HCT116 (cell line): ENCODE results near the gene MYCBP. TPM values are rescaled to one million over a fixed set of nuclear protein-coding genes. Genes with fewer than 3 reads are reported as not detected.
A peak's percentile ranks its signal among the peaks of the same experiment; 100 is the strongest.

Experiments used
- ATAC-seq: fragments of 200-7000 bp; cut with Tn5 transposase; 2 replicates; pipeline ENCODE4 v1.9.1; 2020; ENCODE audit warnings: mild to moderate bottlenecking, moderate library complexity
- BruUV-seq: library from RNA; stranded (reverse); fragments of 400-500 nt; replicated peaks from 2 replicates; lab custom pipeline; 2021; lab: Mats Ljungman, UMichigan
- CTCF ChIA-PET: fragments of 300-600 bp; sonication (Branson Sonifier 250); formaldehyde crosslinking; loops from one replicate; lab custom pipeline; 2021; ENCODE audit warnings: antibody characterized with exemption; lab: Charles Lee
- POLR2A ChIA-PET: fragments of 300-600, 350-600 bp; sonication (Branson Sonifier 250); formaldehyde crosslinking; loops from one replicate; lab custom pipeline; 2021; ENCODE audit warnings: antibody characterized with exemption; lab: Charles Lee
- RAD21 ChIA-PET, 2 experiments: fragments of 300-600 bp; sonication (Branson Sonifier 250); formaldehyde crosslinking; loops; one replicate each; lab custom pipeline; 2023; ENCODE audit warnings: low total read pairs in 2 of 2; ENCODE audit not compliant: uncharacterized antibody in 2 of 2, unreplicated experiment in 2 of 2, low non-redundant PET in 1 of 2; lab: Charles Lee
- DNase-seq: peaks from one replicate; pipeline ENCODE4 v3.0.0-alpha.2; 2010; ENCODE audit warnings: low read depth, low spot score
- H2AFZ ChIP-seq: fragments of 200-600 bp; shearing (Covaris generic), sonication (generic); 2 replicates; pipeline ENCODE4 v1.6.1; 2017; ENCODE audit warnings: low read depth, mixed run types, mixed read lengths, antibody characterized with exemption, low read length; ENCODE audit not compliant: poor library complexity, severe bottlenecking
- H3K27ac ChIP-seq: 2 replicates; pipeline ENCODE4 v1.5.1; 2012; ENCODE audit warnings: low read depth, low read length
- H3K27me3 ChIP-seq: fragments of 200-600 bp; sonication (generic); 2 replicates; pipeline ENCODE4 v1.6.1; 2016; ENCODE audit warnings: mixed run types, low read length, mixed read lengths; ENCODE audit not compliant: insufficient read depth
- H3K36me3 ChIP-seq, 2 experiments: fragments of 200-500 bp in 1 of 2; fragments of 200-600 bp in 1 of 2; sonication (Bioruptor generic) in 1 of 2; sonication (generic) in 1 of 2; 2 replicates each; pipeline versions ENCODE4 v1.5.1 to v1.6.1; 2014 to 2016; ENCODE audit warnings: low read length in 2 of 2, inconsistent platforms in 1 of 2, mixed read lengths in 1 of 2, mixed run types in 1 of 2; ENCODE audit not compliant: insufficient read depth in 2 of 2, control insufficient read depth in 1 of 2
- H3K4me1 ChIP-seq, 2 experiments: fragments of 200-600 bp in 1 of 2; sonication (generic) in 1 of 2; 2 replicates each; pipeline versions ENCODE4 v1.5.1 to v1.6.1; 2012 to 2017; ENCODE audit warnings: low read length in 2 of 2, inconsistent platforms in 1 of 2, mild to moderate bottlenecking in 1 of 2, mixed read lengths in 1 of 2, mixed run types in 1 of 2, moderate library complexity in 1 of 2; ENCODE audit not compliant: insufficient read depth in 2 of 2, control insufficient read depth in 1 of 2
- H3K4me2 ChIP-seq: fragments of 200-600 bp; sonication (generic); 2 replicates; pipeline ENCODE4 v1.6.1; 2017; ENCODE audit warnings: mixed run types, low read length, mixed read lengths
- H3K4me3 ChIP-seq, 2 experiments: fragments of 200-600 bp in 1 of 2; sonication (generic) in 1 of 2; replicated peaks in 1 of 2; 2 replicates each; pipeline ENCODE4 v1.5.1; 2011 to 2016; ENCODE audit warnings: low read length in 2 of 2, control low read depth in 1 of 2, low read depth in 1 of 2, mild to moderate bottlenecking in 1 of 2, mixed read lengths in 1 of 2, mixed run types in 1 of 2
- H3K79me2 ChIP-seq: fragments of 200-600 bp; sonication (generic); 2 replicates; pipeline ENCODE4 v1.6.1; 2017; ENCODE audit warnings: mild to moderate bottlenecking, mixed run types, low read length, moderate library complexity, mixed read lengths; ENCODE audit not compliant: insufficient read depth
- H3K9ac ChIP-seq: fragments of 200-600 bp; sonication (generic); 2 replicates; pipeline ENCODE4 v1.6.1; 2016; ENCODE audit warnings: low read length, mixed read lengths
- H3K9me2 ChIP-seq: fragments of 200-600 bp; sonication (generic), shearing (Covaris generic); 2 replicates; pipeline ENCODE4 v1.6.1; 2017; ENCODE audit warnings: mixed run types, mild to moderate bottlenecking, moderate library complexity; ENCODE audit not compliant: insufficient read depth
- H3K9me3 ChIP-seq, 2 experiments: fragments of 200-500 bp in 1 of 2; fragments of 200-600 bp in 1 of 2; sonication (Bioruptor generic) in 1 of 2; sonication (generic) in 1 of 2; 2 replicates each; pipeline ENCODE4 v1.6.1; 2014 to 2017; ENCODE audit warnings: low read length in 2 of 2, mixed read lengths in 2 of 2, inconsistent platforms in 1 of 2, low read depth in 1 of 2, mild to moderate bottlenecking in 1 of 2, mixed run types in 1 of 2, moderate library complexity in 1 of 2; ENCODE audit not compliant: control insufficient read depth in 1 of 2, insufficient read depth in 1 of 2
- H4K20me1 ChIP-seq: fragments of 200-600 bp; sonication (generic), shearing (Covaris generic); 2 replicates; pipeline ENCODE4 v1.6.1; 2017; ENCODE audit warnings: mixed run types, mild to moderate bottlenecking, moderate library complexity; ENCODE audit not compliant: insufficient read depth
- CBX3 ChIP-seq: IDR thresholded peaks from 2 replicates; pipeline ENCODE4 v1.6.1; 2012; ENCODE audit warnings: low read depth
- CEBPB ChIP-seq: IDR thresholded peaks from 2 replicates; pipeline ENCODE4 v1.6.1; 2012; ENCODE audit warnings: low read depth
- ELF1 ChIP-seq: IDR thresholded peaks from 2 replicates; pipeline ENCODE4 v1.6.1; 2012; ENCODE audit warnings: low read depth, borderline replicate concordance
- EZH2 ChIP-seq: fragments of 200-600 bp; sonication (generic); IDR thresholded peaks from 2 replicates; pipeline ENCODE4 v1.6.1; 2017; ENCODE audit warnings: antibody characterized with exemption, mixed run types
- EZH2phosphoT487 ChIP-seq: fragments of 200-600 bp; IDR thresholded peaks from 2 replicates; pipeline ENCODE4 v1.6.1; 2018; ENCODE audit warnings: antibody characterized with exemption, borderline replicate concordance
- FOSL1 ChIP-seq: IDR thresholded peaks from 2 replicates; pipeline ENCODE4 v1.6.1; 2012; ENCODE audit warnings: low read depth
- JUND ChIP-seq: IDR thresholded peaks from 2 replicates; pipeline ENCODE4 v1.6.1; 2012
- POLR2AphosphoS5 ChIP-seq: IDR thresholded peaks from 2 replicates; pipeline ENCODE4 v1.6.1; 2011; ENCODE audit warnings: mild to moderate bottlenecking, low read depth, low read length, moderate library complexity
- RAD21 ChIP-seq: IDR thresholded peaks from 2 replicates; pipeline ENCODE4 v1.6.1; 2012; ENCODE audit warnings: low read depth, mild to moderate bottlenecking
- REST ChIP-seq: IDR thresholded peaks from 2 replicates; pipeline ENCODE4 v1.6.1; 2012; ENCODE audit warnings: low read depth
- SIN3A ChIP-seq: IDR thresholded peaks from 2 replicates; pipeline ENCODE4 v1.6.1; 2012; ENCODE audit warnings: low read depth
- SRF ChIP-seq: IDR thresholded peaks from 2 replicates; pipeline ENCODE4 v1.6.1; 2012; ENCODE audit warnings: low read depth
- TCF7L2 ChIP-seq: IDR thresholded peaks from 2 replicates; pipeline ENCODE4 v1.7.0; 2011; ENCODE audit warnings: borderline replicate concordance, inconsistent platforms; ENCODE audit not compliant: insufficient read depth, insufficient read length; ENCODE audit errors: extremely low read depth
- YY1 ChIP-seq: IDR thresholded peaks from 2 replicates; pipeline ENCODE4 v1.6.1; 2011; ENCODE audit warnings: low read length, low read depth, moderate library complexity, mild to moderate bottlenecking; ENCODE audit not compliant: insufficient replicate concordance; ENCODE audit errors: extremely low read depth
- ZNF274 ChIP-seq: fragments of 200-500 bp; sonication (Bioruptor generic); IDR thresholded peaks from 2 replicates; pipeline ENCODE4 v1.6.1; 2014; ENCODE audit warnings: mild to moderate bottlenecking, low read depth, low read length, inconsistent platforms
- intact Hi-C: fragments of 100-400 bp; cut with micrococcal nuclease; formaldehyde crosslinking; loops from 2 replicates; pipeline ENCODE4 v1.10.0; 2022
- total RNA-seq: library from RNA; stranded (reverse); gene quantifications from one replicate; pipeline ENCODE4 v1.2.1, GENCODE V29; 2021; ENCODE audit not compliant: unreplicated experiment
- TF ChIP-seq, protein P1 (sequence below): IDR thresholded peaks from 2 replicates; pipeline ENCODE4 v1.6.1; 2011; ENCODE audit warnings: mild to moderate bottlenecking, low read length, moderate library complexity; ENCODE audit not compliant: insufficient replicate concordance; ENCODE audit errors: extremely low read depth

Gene MYCBP
- total RNA-seq, 1 experiment from 2014 or later = 40.2 TPM

DNA sequence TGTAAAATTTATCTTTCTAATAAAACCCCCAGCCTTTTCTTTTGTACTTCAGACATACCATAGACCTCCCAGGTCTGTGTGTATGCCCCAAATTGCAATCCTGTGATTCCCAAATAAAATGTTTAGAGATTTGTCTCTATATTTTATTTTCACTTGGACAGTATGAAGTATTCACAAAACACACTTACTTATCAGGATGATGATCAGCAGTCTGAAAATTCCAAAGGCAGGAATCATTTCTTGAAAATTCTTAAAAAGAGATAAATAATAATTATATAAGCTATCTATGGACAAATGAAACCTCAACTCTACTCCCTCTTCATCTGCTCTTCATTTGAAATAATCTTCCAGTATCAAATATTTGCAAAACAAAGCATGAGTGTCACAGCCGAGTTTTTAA lies 19.8 kb upstream of the MYCBP start:
- BruUV-seq = no TSS peak
- POLR2A ChIA-PET = no interaction called here
- Histone ChIP-seq H3K4me1 (no peaks in the 10 kb centered on the region), H3K27me3 (no peaks in the 10 kb centered on the region), H2AFZ (peak overlapping the region; percentile 14), H3K27ac (no peak overlapping the region), H4K20me1 (no peaks in the 10 kb centered on the region), H3K9ac (no peak overlapping the region), H3K79me2 (no peaks in the 10 kb centered on the region), H3K9me3 (no peaks in the 10 kb centered on the region), H3K4me2 (no peak overlapping the region), H3K9me2 (no peaks in the 10 kb centered on the region), H3K36me3 (no peaks in the 10 kb centered on the region), H3K4me3 (no peak overlapping the region)
- no peak for ATAC-seq
- CTCF ChIA-PET = no interaction called here
- TF ChIP-seq POLR2AphosphoS5 (no peak), SIN3A (no peak), TCF7L2 (no peak), CBX3 (no peak), JUND (no peak), REST (no peak), FOSL1 (no peak), SRF (no peak), EZH2phosphoT487 (no peak), CEBPB (no peak), RAD21 (no peak), ELF1 (no peak), ZNF274 (no peak), EZH2 (no peak), YY1 (no peak)
- TF ChIP-seq, protein P1, sequence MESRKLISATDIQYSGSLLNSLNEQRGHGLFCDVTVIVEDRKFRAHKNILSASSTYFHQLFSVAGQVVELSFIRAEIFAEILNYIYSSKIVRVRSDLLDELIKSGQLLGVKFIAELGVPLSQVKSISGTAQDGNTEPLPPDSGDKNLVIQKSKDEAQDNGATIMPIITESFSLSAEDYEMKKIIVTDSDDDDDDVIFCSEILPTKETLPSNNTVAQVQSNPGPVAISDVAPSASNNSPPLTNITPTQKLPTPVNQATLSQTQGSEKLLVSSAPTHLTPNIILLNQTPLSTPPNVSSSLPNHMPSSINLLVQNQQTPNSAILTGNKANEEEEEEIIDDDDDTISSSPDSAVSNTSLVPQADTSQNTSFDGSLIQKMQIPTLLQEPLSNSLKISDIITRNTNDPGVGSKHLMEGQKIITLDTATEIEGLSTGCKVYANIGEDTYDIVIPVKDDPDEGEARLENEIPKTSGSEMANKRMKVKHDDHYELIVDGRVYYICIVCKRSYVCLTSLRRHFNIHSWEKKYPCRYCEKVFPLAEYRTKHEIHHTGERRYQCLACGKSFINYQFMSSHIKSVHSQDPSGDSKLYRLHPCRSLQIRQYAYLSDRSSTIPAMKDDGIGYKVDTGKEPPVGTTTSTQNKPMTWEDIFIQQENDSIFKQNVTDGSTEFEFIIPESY = no peak
- DNase-seq = no peak
- RAD21 ChIA-PET = no interaction called here
- intact Hi-C loops = no loop called here
